ENCODE results near the gene WNT7B. TPM values are rescaled to one million over a fixed set of nuclear protein-coding genes. Genes with fewer than 3 reads are reported as not detected.

Gene WNT7B
- total and polyA plus RNA-seq, 2 experiments from 2014 or later, result 0.10 TPM; not detected in 1

DNA sequence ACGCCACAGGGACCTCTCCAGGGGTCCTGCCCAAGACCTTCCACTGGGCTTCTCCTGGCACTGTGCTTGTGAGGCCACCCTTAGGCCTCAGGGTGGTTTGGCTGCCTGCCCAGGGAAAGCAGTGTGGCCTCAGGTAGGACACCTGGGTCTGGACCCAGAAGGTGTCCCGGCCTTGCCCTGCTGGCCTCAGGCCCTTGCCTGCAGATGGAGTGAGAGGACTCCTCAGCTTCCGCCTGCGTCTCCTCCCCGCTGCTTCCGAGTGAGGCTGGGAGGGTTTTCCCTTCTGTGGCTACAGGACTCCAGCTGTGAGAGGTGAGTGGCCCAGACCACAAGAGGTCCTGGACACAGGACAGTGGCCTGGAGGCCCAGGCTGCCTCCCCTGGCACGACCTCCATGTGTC lies 60.4 kb downstream of the WNT7B start:
- Mint-ChIP-seq H3K9me3 (no peaks in the 10 kb centered on the region; the same call in 1 of the 3 replicates), H3K27ac (no peak overlapping the region), H3K27me3 (ENCODE audit: insufficient read depth, low read depth, poor library complexity) (peaks cover 9% of the 10 kb centered on the region), H3K4me1 (no peaks in the 10 kb centered on the region; the same call in 2 of the 3 replicates), H3K36me3 (ENCODE audit: low read depth) (no peaks in the 10 kb centered on the region), H3K4me3 (no peak overlapping the region)
- no peaks in the 10 kb centered on the region for H4K20me1 ChIP-seq (replicated peaks; ENCODE audit: insufficient read depth)
- no peaks in the 10 kb centered on the region for H3K79me2 ChIP-seq (replicated peaks; ENCODE audit: insufficient read depth)
- no peak overlapping the region for H2AFZ ChIP-seq
- TF ChIP-seq REST (IDR thresholded peaks at IDR 0.05; ENCODE audit: unreplicated experiment) (no peak), EZH2 (IDR thresholded peaks at IDR 0.05; ENCODE audit: low read depth, unreplicated experiment) (no peak), POLR2AphosphoS5 (IDR thresholded peaks at IDR 0.05; ENCODE audit: low read depth) (no peak), NANOG (IDR thresholded peaks at IDR 0.05; ENCODE audit: borderline replicate concordance) (no peak), STAT1 (IDR thresholded peaks at IDR 0.05; ENCODE audit: unreplicated experiment) (no peak), EZH2phosphoT487 (IDR thresholded peaks at IDR 0.05; ENCODE audit: unreplicated experiment) (no peak), JUNB (IDR thresholded peaks at IDR 0.05; ENCODE audit: unreplicated experiment) (no peak), ZNF114 (CRISPR knock-in tag; IDR thresholded peaks at IDR 0.05) (no peak), CREB1 (CRISPR knock-in tag; IDR thresholded peaks at IDR 0.05; ENCODE audit: low read depth) (no peak), ETS1 (IDR thresholded peaks at IDR 0.05) (no peak), ZNF331 (CRISPR knock-in tag; IDR thresholded peaks at IDR 0.05; ENCODE audit: low read depth) (no peak)
- TF ChIP-seq, protein P1, sequence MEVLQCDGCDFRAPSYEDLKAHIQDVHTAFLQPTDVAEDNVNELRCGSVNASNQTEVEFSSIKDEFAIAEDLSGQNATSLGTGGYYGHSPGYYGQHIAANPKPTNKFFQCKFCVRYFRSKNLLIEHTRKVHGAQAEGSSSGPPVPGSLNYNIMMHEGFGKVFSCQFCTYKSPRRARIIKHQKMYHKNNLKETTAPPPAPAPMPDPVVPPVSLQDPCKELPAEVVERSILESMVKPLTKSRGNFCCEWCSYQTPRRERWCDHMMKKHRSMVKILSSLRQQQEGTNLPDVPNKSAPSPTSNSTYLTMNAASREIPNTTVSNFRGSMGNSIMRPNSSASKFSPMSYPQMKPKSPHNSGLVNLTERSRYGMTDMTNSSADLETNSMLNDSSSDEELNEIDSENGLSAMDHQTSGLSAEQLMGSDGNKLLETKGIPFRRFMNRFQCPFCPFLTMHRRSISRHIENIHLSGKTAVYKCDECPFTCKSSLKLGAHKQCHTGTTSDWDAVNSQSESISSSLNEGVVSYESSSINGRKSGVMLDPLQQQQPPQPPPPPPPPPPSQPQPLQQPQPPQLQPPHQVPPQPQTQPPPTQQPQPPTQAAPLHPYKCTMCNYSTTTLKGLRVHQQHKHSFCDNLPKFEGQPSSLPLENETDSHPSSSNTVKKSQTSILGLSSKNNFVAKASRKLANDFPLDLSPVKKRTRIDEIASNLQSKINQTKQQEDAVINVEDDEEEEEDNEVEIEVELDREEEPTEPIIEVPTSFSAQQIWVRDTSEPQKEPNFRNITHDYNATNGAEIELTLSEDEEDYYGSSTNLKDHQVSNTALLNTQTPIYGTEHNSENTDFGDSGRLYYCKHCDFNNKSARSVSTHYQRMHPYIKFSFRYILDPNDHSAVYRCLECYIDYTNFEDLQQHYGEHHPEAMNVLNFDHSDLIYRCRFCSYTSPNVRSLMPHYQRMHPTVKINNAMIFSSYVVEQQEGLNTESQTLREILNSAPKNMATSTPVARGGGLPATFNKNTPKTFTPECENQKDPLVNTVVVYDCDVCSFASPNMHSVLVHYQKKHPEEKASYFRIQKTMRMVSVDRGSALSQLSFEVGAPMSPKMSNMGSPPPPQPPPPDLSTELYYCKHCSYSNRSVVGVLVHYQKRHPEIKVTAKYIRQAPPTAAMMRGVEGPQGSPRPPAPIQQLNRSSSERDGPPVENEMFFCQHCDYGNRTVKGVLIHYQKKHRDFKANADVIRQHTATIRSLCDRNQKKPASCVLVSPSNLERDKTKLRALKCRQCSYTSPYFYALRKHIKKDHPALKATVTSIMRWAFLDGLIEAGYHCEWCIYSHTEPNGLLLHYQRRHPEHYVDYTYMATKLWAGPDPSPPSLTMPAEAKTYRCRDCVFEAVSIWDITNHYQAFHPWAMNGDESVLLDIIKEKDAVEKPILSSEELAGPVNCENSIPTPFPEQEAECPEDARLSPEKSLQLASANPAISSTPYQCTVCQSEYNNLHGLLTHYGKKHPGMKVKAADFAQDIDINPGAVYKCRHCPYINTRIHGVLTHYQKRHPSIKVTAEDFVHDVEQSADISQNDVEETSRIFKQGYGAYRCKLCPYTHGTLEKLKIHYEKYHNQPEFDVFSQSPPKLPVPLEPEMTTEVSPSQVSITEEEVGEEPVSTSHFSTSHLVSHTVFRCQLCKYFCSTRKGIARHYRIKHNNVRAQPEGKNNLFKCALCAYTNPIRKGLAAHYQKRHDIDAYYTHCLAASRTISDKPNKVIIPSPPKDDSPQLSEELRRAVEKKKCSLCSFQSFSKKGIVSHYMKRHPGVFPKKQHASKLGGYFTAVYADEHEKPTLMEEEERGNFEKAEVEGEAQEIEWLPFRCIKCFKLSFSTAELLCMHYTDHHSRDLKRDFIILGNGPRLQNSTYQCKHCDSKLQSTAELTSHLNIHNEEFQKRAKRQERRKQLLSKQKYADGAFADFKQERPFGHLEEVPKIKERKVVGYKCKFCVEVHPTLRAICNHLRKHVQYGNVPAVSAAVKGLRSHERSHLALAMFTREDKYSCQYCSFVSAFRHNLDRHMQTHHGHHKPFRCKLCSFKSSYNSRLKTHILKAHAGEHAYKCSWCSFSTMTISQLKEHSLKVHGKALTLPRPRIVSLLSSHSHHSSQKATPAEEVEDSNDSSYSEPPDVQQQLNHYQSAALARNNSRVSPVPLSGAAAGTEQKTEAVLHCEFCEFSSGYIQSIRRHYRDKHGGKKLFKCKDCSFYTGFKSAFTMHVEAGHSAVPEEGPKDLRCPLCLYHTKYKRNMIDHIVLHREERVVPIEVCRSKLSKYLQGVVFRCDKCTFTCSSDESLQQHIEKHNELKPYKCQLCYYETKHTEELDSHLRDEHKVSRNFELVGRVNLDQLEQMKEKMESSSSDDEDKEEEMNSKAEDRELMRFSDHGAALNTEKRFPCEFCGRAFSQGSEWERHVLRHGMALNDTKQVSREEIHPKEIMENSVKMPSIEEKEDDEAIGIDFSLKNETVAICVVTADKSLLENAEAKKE (CRISPR knock-in tag; IDR thresholded peaks at IDR 0.05), result no peak
- TF ChIP-seq, protein P2, sequence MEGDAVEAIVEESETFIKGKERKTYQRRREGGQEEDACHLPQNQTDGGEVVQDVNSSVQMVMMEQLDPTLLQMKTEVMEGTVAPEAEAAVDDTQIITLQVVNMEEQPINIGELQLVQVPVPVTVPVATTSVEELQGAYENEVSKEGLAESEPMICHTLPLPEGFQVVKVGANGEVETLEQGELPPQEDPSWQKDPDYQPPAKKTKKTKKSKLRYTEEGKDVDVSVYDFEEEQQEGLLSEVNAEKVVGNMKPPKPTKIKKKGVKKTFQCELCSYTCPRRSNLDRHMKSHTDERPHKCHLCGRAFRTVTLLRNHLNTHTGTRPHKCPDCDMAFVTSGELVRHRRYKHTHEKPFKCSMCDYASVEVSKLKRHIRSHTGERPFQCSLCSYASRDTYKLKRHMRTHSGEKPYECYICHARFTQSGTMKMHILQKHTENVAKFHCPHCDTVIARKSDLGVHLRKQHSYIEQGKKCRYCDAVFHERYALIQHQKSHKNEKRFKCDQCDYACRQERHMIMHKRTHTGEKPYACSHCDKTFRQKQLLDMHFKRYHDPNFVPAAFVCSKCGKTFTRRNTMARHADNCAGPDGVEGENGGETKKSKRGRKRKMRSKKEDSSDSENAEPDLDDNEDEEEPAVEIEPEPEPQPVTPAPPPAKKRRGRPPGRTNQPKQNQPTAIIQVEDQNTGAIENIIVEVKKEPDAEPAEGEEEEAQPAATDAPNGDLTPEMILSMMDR (conservative IDR thresholded peaks at IDR 0.05; ENCODE audit: low read depth in 2 of 2), result no peak
- no peak overlapping the region for H3K4me2 ChIP-seq
- no peaks in the 10 kb centered on the region for H3K9me2 ChIP-seq (ENCODE audit: insufficient read depth)
- no peak for DNase-seq (ENCODE audit: low spot score)
- no peak for ATAC-seq
- no peaks in the 10 kb centered on the region for H3K36me3 ChIP-seq (ENCODE audit: insufficient read depth)
- H3K4me3 ChIP-seq, result no peak overlapping the region
- no peak overlapping the region for H3K27ac ChIP-seq (ENCODE audit: low read depth)
- no peaks in the 10 kb centered on the region for H3K27me3 ChIP-seq (ENCODE audit: insufficient read depth)
- H3F3A ChIP-seq (replicated peaks; ENCODE audit: low read depth), result no peaks in the 10 kb centered on the region
- no peaks in the 10 kb centered on the region for H3K4me1 ChIP-seq (ENCODE audit: insufficient read depth)

Data from GM23338 (cell line).